ENCODE data around the gene URB2. TPM values are rescaled to one million over a fixed set of nuclear protein-coding genes. Genes with fewer than 3 reads are reported as not detected.

Gene URB2
- total RNA-seq, 1 donor: 9.0 TPM

GRCh38 chr1:229693129-229693900 lies 67.3 kb downstream of the URB2 start:
- Histone ChIP-seq H2AFZ (ENCODE audit: low read length) (no peak overlapping the region), H3K36me3 (ENCODE audit: insufficient read depth, low read length) (no peaks in the 10 kb centered on the region)
- DNase-seq (ENCODE audit: insufficient read length, low spot score, missing footprints): no peak

GRCh38 chr1:229694053-229694693 lies 68.1 kb downstream of the URB2 start:
- Histone ChIP-seq H3K4me3 (ENCODE audit: insufficient read depth, low read length) (no peak overlapping the region), H3K27ac (ENCODE audit: low read depth, low read length) (no peak overlapping the region), H3K4me2 (ENCODE audit: insufficient read depth, low read length) (no peak overlapping the region), H2AFZ (ENCODE audit: low read length) (peak overlapping the region; percentile 49), H3K27me3 (ENCODE audit: insufficient read depth, low read length) (no peaks in the 10 kb centered on the region), H3K4me1 (ENCODE audit: insufficient read depth, low read length) (peaks cover 3% of the 10 kb centered on the region), H3K36me3 (ENCODE audit: insufficient read depth, low read length) (no peaks in the 10 kb centered on the region), H4K20me1 (ENCODE audit: insufficient read depth, low read length) (no peaks in the 10 kb centered on the region), H3K79me2 (ENCODE audit: insufficient read depth, low read length) (no peaks in the 10 kb centered on the region), H3K9me3 (ENCODE audit: low read depth, low read length) (no peaks in the 10 kb centered on the region)
- no peak for TF ChIP-seq CTCF (IDR thresholded peaks at IDR 0.05; ENCODE audit: extremely low read depth, low read depth, low read length)
- peak; percentile 42 for DNase-seq (ENCODE audit: insufficient read length, low spot score, missing footprints)

More at GRCh38 chr1:229693129-229693900, 67.3 kb downstream of the URB2 start:
- Histone ChIP-seq H3K27me3 (ENCODE audit: insufficient read depth, low read length) (no peaks in the 10 kb centered on the region), H3K4me3 (ENCODE audit: insufficient read depth, low read length) (no peak overlapping the region), H3K79me2 (ENCODE audit: insufficient read depth, low read length) (no peaks in the 10 kb centered on the region), H3K4me2 (ENCODE audit: insufficient read depth, low read length) (no peak overlapping the region), H3K27ac (ENCODE audit: low read depth, low read length) (no peak overlapping the region), H3K4me1 (ENCODE audit: insufficient read depth, low read length) (peaks cover 3% of the 10 kb centered on the region), H4K20me1 (ENCODE audit: insufficient read depth, low read length) (no peaks in the 10 kb centered on the region), H3K9me3 (ENCODE audit: low read depth, low read length) (no peaks in the 10 kb centered on the region)
- no peak for TF ChIP-seq CTCF (IDR thresholded peaks at IDR 0.05; ENCODE audit: extremely low read depth, low read depth, low read length)

GRCh38 chr1:229696385-229696784 lies 70.3 kb downstream of the URB2 start:
- peaks cover 3% of the 10 kb centered on the region for H3K4me1 ChIP-seq (ENCODE audit: insufficient read depth, low read length)
- H4K20me1 ChIP-seq (ENCODE audit: insufficient read depth, low read length): no peaks in the 10 kb centered on the region
- H3K9me3 ChIP-seq (ENCODE audit: low read depth, low read length): no peaks in the 10 kb centered on the region
- DNase-seq (ENCODE audit: insufficient read length, low spot score, missing footprints): no peak
- H3K4me3 ChIP-seq (ENCODE audit: insufficient read depth, low read length): no peak overlapping the region
- no peaks in the 10 kb centered on the region for H3K36me3 ChIP-seq (ENCODE audit: insufficient read depth, low read length)
- no peak overlapping the region for H2AFZ ChIP-seq (ENCODE audit: low read length)
- no peak overlapping the region for H3K4me2 ChIP-seq (ENCODE audit: insufficient read depth, low read length)
- H3K79me2 ChIP-seq (ENCODE audit: insufficient read depth, low read length): no peaks in the 10 kb centered on the region
- H3K27ac ChIP-seq (ENCODE audit: low read depth, low read length): no peak overlapping the region
- H3K27me3 ChIP-seq (ENCODE audit: insufficient read depth, low read length): no peaks in the 10 kb centered on the region
- TF ChIP-seq CTCF (IDR thresholded peaks at IDR 0.05; ENCODE audit: extremely low read depth, low read depth, low read length): no peak

- no peak overlapping the region for H3K4me2 ChIP-seq (ENCODE audit: insufficient read depth, low read length)
- no peaks in the 10 kb centered on the region for H3K4me1 ChIP-seq (ENCODE audit: insufficient read depth, low read length)
- H2AFZ ChIP-seq (ENCODE audit: low read length): no peak overlapping the region
- H4K20me1 ChIP-seq (ENCODE audit: insufficient read depth, low read length): no peaks in the 10 kb centered on the region
- DNase-seq (ENCODE audit: insufficient read length, low spot score, missing footprints): peak; percentile 42
- no peaks in the 10 kb centered on the region for H3K9me3 ChIP-seq (ENCODE audit: low read depth, low read length)
- no peak for TF ChIP-seq CTCF (IDR thresholded peaks at IDR 0.05; ENCODE audit: extremely low read depth, low read depth, low read length)
- no peaks in the 10 kb centered on the region for H3K36me3 ChIP-seq (ENCODE audit: insufficient read depth, low read length)
- H3K79me2 ChIP-seq (ENCODE audit: insufficient read depth, low read length): no peaks in the 10 kb centered on the region
- H3K27ac ChIP-seq (ENCODE audit: low read depth, low read length): no peak overlapping the region
- no peaks in the 10 kb centered on the region for H3K27me3 ChIP-seq (ENCODE audit: insufficient read depth, low read length)
- H3K4me3 ChIP-seq (ENCODE audit: insufficient read depth, low read length): no peak overlapping the region
Measured at GRCh38 chr1:229699613-229700267, 73.7 kb downstream of the URB2 start.
